OCI-M1 (cell line): ENCODE results near the gene WFDC10A.
"Not testable (repeated sequence)": the region's sequence is repeated elsewhere in the genome, so short reads cannot be mapped to it uniquely, and the experiment has no call there.

Experiments
- DNase-seq: peaks from one replicate; lab custom pipeline; 2025; lab: John Stamatoyannopoulos, UW

Gene WFDC10A

DNA sequence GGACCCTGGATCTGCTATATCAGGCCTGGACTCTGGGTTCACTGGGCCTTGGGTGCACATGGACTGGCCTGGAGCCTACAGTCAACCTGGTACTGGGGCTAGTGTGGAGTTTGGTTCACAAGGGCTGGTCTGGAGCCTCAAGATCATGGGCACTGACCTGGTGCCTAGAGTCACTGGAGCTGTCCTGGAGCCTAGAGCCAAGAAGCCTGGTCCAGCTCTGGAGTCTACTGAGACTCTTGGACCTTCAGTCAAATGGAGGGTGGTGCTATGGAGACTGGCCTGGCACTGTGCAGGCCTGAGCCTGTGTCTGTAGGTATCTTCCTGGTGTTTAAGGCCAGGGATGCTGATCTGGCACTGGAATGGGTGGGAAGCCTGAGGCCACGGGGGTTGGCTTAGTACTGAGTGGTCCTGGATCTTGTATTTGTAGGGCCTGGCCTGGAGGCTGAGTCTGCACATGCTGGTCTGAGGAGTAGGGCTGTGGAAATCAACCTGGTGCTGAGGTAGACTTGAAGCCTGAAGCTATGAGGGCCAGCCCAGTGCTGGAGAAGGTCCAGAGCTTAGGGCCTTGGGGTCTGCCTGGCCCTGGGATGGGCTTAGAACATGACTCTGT, 18.0 kb downstream of the WFDC10A start:
- DNase-seq, result no peak

DNA sequence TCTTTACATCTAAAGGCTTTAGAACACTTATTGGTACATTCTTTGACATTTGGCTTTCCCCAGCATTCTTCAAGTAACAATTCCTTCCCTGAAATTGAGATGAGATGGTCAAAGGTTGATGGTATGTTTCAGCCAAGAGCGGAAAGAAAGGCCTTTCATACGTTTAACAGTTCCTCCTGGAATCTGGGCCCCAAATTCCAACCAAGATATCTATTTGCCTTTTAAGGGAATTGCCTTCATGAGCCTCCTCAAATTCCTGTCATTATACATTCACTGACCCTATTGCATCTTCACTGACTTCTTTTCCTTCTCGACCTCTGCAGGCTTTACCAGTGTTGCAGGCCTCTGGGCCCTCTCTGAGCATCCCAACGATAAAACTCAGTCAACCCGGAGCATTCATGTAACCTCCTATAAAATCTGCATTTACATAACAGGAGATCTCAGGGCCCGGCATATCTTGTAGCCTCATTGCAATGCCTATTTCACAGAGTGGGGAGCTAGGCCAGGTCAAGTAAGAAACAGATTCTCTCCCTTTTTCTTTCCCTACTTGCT, 19.8 kb downstream of the WFDC10A start:
- DNase-seq, result no peak

DNA sequence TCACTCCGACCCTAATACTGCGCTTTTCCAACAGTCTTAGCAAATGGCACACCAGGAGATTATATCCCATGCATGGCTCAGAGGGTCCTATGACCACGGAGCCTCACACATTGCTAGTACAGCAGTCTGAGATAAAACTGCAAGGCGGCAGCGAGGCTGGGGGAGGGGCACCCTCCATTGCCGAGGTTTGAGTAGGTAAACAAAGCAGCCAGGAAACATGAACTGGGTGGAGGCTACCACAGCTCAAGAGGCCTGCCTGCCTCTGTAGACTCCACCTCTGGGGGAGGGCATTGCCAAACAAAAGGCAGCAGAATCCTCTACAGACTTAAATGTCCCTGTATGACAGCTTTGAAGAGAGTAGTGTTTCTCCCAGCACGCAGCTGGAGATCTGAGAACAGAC, 22.2 kb downstream of the WFDC10A start:
- not testable (repeated sequence) for DNase-seq

DNA sequence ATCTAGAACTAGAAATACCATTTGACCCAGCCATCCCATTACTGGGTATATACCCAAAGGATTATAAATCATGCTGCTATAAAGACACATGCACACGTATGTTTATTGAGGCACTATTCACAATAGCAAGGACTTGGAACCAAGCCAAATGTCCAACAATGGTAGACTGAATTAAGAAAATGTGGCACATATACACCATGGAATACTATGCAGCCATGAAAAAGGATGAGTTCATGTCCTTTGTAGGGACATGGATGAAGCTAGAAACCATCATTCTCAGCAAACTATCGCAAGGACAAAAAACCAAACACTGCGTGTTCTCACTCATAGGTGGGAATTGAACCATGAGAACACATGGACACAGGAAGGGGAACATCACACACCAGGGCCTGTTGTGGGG, 27.5 kb downstream of the WFDC10A start:
- DNase-seq, result not testable (repeated sequence)

DNA sequence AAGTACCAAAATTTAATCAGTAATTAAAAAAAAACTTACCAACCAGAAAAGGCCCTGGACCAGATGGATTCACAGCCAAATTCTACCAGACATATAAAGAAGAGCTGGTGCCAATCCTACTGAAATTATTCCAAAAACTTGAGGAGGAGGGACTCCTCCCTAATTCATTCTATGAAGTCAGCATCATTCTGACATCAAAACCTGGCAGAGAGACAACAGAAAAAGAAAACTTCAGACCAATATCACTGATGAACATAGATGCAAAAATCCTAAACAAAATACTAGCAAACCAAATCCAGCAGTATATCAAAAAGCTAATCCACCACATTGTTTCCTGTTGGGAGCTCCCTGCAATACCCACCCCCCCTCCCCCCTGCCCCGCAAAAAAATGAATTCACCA, 40.6 kb downstream of the WFDC10A start, which contains the start of gene WFDC11:
Gene WFDC11 (minus strand): TSS at position 101 of the 400 bp plus-strand sequence. CDS start 19,639 bp downstream, outside the sequence.
- no peak for DNase-seq

DNA sequence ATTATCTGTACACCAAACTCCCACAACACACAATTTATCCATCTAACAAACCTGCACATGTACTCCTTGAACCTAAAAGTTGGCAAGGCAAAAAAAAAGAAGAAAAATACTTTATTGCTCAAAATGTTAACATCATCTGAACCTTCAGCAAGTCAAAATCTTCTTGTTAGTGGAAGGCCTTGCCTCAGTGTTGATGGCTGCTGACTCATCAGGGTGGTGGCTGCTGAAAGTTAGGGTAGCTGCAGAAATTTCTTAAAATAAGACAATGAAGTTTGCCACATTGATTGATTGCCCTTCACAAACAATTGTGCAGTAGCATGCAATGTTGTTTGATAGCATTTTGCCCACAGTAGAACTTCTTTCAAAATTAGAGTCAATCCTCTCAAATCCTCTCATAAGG, 43.2 kb downstream of the WFDC10A start:
- DNase-seq, result no peak

DNA sequence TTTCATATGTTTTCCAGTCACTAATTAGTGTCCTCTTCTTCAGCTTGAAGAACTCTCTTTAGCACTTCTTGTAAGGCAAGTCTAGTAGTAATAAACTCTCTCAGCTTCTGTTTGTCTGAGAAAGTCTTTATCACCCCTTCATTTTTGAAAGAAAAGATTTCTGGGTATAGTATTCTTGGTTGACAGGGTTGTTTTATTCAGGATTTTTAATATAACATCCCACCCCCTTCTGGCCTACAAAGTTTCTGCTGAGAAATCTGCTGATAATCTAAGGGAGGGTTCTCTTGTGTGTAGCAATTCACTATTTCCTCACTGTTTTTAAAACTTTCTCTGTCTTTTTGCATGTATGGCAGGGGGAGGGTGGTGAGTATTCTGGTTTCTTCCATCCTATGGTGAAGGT, 50.1 kb downstream of the WFDC10A start:
- DNase-seq, result no peak
